ENCODE data around the gene SEMA3C. TPM values are rescaled to one million over a fixed set of nuclear protein-coding genes. Genes with fewer than 3 reads are reported as not detected.

Gene SEMA3C
- total and polyA plus RNA-seq, 2 experiments from 2014 or later: 15.5 to 53.5 TPM

DNA sequence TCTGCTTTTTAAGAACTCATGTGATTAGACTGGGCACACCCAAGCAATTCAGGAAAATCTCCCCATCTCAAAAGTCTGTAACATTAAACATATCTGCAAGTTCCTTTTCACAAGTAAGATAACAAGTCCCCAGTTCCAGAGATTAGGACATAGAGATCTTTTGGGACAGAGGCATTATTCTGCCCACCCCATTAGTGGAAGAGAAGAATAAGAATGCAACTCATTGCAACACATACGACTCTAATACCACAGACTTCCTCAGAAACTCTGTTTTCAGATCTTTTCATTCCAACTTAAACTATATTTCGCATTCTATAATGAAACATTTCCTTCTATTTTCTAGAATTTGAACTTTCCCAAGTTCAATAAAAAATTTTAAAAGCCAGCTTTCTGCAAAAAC is 137.7 kb downstream of the SEMA3C start:
- Histone ChIP-seq H3K9me3 (ENCODE audit: low read depth) (no peaks in the 10 kb centered on the region), H3K4me1 (ENCODE audit: low read depth) (peaks cover 16% of the 10 kb centered on the region), H3K27me3 (no peaks in the 10 kb centered on the region), H3K4me3 (no peak overlapping the region), H3K36me3 (no peaks in the 10 kb centered on the region), H3K27ac (no peak overlapping the region)
- no peak for DNase-seq (ENCODE audit: low read depth in 1 of 2, low spot score in 1 of 2)
- TF ChIP-seq, protein P1, sequence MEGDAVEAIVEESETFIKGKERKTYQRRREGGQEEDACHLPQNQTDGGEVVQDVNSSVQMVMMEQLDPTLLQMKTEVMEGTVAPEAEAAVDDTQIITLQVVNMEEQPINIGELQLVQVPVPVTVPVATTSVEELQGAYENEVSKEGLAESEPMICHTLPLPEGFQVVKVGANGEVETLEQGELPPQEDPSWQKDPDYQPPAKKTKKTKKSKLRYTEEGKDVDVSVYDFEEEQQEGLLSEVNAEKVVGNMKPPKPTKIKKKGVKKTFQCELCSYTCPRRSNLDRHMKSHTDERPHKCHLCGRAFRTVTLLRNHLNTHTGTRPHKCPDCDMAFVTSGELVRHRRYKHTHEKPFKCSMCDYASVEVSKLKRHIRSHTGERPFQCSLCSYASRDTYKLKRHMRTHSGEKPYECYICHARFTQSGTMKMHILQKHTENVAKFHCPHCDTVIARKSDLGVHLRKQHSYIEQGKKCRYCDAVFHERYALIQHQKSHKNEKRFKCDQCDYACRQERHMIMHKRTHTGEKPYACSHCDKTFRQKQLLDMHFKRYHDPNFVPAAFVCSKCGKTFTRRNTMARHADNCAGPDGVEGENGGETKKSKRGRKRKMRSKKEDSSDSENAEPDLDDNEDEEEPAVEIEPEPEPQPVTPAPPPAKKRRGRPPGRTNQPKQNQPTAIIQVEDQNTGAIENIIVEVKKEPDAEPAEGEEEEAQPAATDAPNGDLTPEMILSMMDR (IDR thresholded peaks at IDR 0.05; ENCODE audit: low read depth, low read length): no peak

DNA sequence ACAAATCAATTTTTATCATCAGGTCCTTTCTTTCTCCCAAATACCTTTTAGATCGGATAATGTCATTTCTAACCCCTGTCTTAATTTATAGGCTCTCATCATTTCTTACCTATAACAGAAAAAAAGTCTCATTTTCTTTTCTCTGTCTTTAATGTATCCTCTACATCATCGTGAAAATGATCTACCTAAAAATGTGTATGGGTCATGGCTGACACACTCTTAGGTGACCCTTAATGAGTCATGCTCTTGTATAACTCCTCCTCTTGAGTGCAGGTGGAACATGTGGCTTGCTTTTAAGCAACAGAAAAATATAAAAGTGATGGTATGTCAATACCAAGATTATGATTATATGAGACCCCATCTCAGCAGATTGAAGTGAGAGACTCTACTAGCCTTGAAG is 139.4 kb downstream of the SEMA3C start:
- Histone ChIP-seq H3K27me3 (no peaks in the 10 kb centered on the region), H3K9me3 (ENCODE audit: low read depth) (no peaks in the 10 kb centered on the region), H3K4me1 (ENCODE audit: low read depth) (peaks cover 33% of the 10 kb centered on the region), H3K27ac (no peak overlapping the region), H3K4me3 (no peak overlapping the region), H3K36me3 (no peaks in the 10 kb centered on the region)
- TF ChIP-seq, protein P1 (IDR thresholded peaks at IDR 0.05; ENCODE audit: low read depth, low read length): no peak
- no peak for DNase-seq (ENCODE audit: low read depth in 1 of 2, low spot score in 1 of 2)

DNA sequence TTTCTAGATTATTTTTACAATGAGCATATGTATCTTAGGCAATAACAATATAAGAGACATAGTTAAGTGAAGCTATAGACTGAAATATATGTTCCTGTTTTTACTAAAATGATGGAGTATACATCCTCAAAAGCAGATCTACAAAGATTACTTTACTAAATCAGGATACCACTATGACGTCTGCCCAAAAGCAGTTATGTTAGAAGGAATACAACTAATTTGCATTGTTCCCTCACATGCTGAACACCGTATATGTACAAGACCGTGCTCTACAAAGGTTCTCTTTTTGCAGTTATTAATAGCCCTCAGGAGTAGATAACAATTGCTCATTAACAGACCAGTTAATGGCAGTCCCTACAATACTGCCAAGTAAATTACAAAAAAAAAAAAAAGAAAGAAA is 143.0 kb downstream of the SEMA3C start:
- Histone ChIP-seq H3K27me3 (no peaks in the 10 kb centered on the region), H3K4me1 (ENCODE audit: low read depth) (peaks cover 47% of the 10 kb centered on the region), H3K27ac (no peak overlapping the region), H3K9me3 (ENCODE audit: low read depth) (no peaks in the 10 kb centered on the region), H3K36me3 (no peaks in the 10 kb centered on the region), H3K4me3 (no peak overlapping the region)
- TF ChIP-seq, protein P1 (IDR thresholded peaks at IDR 0.05; ENCODE audit: low read depth, low read length): no peak
- peak in 1 of 2 donors; percentile 11 for DNase-seq (ENCODE audit: low read depth in 1 of 2, low spot score in 1 of 2)

DNA sequence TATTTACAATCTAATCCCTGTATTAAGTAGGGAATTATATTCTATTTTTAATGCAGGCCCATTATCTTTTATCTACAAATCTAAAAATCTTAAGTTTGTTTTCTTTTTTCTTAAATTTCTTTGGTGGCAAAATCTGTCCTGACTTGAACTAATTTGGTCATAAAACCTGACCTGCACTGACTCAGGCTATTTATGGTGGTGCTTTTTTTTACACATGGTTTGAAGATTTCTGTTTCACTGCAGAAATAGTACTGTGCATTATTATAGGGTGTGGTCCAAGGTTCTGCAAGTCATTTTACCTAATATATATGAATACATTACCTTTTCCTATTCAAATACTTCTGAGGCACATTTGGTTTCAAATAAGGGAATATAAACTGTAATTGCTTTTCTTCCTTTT is 143.4 kb downstream of the SEMA3C start:
- no peaks in the 10 kb centered on the region for H3K36me3 ChIP-seq
- no peaks in the 10 kb centered on the region for H3K9me3 ChIP-seq (ENCODE audit: low read depth)
- TF ChIP-seq, protein P1 (IDR thresholded peaks at IDR 0.05; ENCODE audit: low read depth, low read length): no peak
- peaks cover 47% of the 10 kb centered on the region for H3K4me1 ChIP-seq (ENCODE audit: low read depth)
- no peak overlapping the region for H3K27ac ChIP-seq
- H3K4me3 ChIP-seq: no peak overlapping the region
- no peaks in the 10 kb centered on the region for H3K27me3 ChIP-seq
- DNase-seq (ENCODE audit: low read depth in 1 of 2, low spot score in 1 of 2): no peak

DNA sequence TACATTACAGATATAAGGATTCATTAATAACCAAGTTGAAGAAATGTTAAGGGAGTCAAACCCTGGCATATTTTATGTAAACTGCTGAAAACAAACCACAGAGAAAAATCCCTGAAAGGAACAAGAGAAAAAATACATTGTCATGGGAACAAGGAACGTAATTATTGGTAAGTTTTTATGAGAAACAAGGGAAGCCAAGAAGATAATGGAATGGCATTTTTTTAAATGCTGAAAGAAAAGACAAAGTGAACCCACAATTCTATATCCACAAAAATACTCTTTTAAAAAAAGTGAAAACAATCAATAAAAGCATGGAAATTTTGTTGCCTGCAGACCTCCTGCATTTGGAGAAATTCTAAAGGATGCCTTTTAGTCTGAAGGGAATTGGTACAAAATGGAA is 144.0 kb downstream of the SEMA3C start:
- Histone ChIP-seq H3K9me3 (ENCODE audit: low read depth) (no peaks in the 10 kb centered on the region), H3K27ac (no peak overlapping the region), H3K4me3 (no peak overlapping the region), H3K27me3 (no peaks in the 10 kb centered on the region), H3K4me1 (ENCODE audit: low read depth) (peaks cover 47% of the 10 kb centered on the region), H3K36me3 (no peaks in the 10 kb centered on the region)
- DNase-seq (ENCODE audit: low read depth in 1 of 2, low spot score in 1 of 2): no peak
- TF ChIP-seq, protein P1 (IDR thresholded peaks at IDR 0.05; ENCODE audit: low read depth, low read length): no peak
